Stimulated activated CD8-positive, alpha-beta memory T cell treated with anti-CD3 and anti-CD28 coated beads, Interleukin-7, amount 100 ng/mL, for 48 hours (primary cell): Measurements from ENCODE around the gene GNA12.

Experiments used
- DNase-seq, 2 donors: peaks; one replicate each; pipeline ENCODE4 v3.0.0-alpha.2; 2020; ENCODE audit warnings: low read depth in 1 of 2; ENCODE audit errors: extremely low read depth in 1 of 2

GNA12 gene

GRCh38 chr7:2785071-2785500, 59.0 kb downstream of the GNA12 start:
- no peak for DNase-seq

- no peak for DNase-seq
These were observed 61.5 kb downstream of the GNA12 start for GRCh38 chr7:2782565-2782964.

- no peak for DNase-seq
These were observed 62.0 kb downstream of the GNA12 start for GRCh38 chr7:2782121-2782520.

- DNase-seq = no peak
These were observed 62.5 kb downstream of the GNA12 start for GRCh38 chr7:2781636-2782035.

GRCh38 chr7:2779051-2779450, 65.1 kb downstream of the GNA12 start:
- DNase-seq = no peak

DNA sequence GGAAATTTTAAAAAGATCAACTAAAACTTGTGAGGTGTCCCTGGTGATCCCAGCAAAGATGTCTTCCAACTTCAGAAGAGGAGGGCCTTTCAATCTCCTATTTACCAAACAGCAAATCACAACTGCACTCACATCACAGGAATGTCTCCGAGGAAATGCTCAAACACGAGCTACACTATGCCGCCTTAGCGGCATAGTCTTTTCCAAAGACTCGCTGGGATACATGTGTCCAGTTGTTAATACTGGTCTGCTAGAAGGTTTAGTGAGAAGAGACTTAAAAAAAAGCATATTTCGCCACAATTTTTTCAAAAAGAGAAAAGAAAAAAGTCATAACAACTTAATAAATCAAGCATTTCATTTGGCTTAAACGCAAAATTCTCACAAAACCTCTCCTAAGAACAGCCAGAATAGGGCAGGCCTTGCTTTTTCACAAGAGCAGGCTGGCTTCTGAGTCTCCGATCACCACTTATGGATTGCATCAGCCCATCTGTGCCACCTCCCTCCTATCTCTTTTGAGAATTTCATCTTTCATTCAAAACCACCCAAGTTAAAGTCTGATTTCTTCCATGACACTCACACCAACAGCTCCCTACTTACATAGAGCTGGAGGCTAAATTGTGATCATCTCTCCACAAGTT, 66.1 kb downstream of the GNA12 start:
- no peak for DNase-seq

DNA sequence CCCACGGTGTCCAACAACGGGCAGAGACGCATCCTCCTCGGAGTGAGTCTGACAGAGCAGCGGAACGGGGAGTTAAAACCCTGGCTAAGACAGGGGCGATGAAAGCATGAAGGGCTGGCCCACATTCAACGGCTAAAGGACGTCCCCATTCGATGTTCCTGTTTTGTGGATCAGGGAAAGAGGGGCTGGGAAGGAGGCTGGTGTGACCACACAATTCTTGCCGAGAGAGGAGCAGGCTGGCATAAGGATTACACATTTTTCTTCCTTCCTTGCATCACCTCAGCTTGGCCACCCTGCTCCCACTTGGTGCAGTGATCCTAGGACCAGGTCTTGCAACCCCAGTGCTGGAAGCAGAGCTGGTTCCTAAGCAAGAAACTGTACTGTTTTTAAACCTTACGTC, 67.7 kb downstream of the GNA12 start:
- DNase-seq = no peak

DNA sequence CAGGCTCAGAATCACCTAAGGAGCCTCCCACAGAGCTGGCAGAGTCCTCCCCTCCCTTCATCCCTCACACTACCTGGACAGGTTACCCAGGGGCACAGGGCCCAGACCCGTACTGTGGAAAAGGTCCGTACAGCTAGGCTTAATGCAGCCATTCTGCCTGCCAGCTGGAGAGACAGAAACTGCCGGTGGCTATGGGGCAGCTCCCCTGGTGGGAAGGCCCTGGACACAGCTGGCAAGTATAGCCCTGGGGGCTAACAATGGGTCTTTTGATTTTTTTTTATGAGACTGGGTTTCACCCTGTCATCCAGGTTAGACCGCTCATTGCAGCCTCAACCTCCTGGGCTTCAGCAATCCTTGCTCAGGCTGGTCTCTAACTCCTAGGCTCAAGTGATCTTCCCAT, 68.3 kb downstream of the GNA12 start:
- no peak for DNase-seq

DNA sequence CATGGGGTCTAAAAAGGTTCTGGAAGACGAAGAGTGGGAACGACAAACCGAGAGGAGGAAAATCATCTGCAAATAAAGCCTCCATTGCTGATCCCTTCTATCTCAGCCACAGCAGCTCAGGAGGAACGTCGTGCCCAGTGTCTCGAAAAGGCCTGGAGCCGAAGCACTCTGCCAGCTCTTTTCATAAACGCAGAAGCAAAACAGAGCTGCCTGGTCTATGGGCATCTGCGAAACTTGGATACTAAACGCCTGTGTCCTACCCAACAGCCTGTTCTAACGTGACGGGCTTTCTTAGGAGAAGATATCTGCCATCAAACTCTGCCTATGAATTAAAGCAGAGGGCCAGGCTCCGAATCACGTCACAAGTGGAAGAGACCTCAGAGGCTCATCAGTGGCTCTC, 68.7 kb downstream of the GNA12 start:
- no peak for DNase-seq

GRCh38 chr7:2774935-2775334, 69.2 kb downstream of the GNA12 start:
- no peak for DNase-seq

DNA sequence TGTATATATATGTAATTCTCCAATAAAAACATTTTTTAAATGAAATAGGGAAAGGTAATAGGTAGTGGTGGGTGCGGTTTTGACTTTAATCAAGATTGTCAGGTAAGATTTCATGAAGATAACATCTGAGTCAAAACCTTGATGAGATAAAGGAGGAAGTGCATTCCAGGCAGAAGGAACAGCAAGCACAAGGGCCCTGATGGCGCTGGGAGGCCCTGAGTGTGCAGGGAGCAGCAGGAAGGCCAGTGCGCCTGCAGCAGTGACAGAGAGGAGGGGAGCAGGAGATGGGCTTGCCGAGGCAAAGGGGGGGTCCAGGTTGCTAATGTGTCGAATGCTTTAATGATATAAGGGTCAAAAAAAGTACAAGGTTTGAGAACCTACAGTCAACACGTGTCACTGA, 69.8 kb downstream of the GNA12 start:
- DNase-seq = no peak

DNA sequence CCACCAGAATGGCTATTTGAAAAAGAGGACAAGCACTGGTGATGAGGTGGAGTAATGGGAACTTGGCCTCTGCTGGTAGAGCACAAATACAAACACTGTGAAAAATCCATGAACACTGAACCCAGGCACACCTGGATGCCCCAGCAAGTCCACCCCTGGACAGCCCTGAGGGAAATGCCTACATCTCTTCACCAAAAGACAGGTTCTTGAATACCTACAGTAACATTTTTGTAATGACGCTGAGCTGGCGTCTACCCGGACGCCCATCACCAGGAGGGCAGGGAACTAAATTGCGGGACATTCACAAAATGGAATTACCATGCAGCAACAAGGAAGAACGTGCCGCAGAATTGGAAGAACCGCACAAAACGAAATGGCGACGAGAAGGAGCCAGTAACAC, 70.5 kb downstream of the GNA12 start:
- no peak for DNase-seq

- no peak for DNase-seq
These were observed 72.8 kb downstream of the GNA12 start for GRCh38 chr7:2771274-2771731.

DNA sequence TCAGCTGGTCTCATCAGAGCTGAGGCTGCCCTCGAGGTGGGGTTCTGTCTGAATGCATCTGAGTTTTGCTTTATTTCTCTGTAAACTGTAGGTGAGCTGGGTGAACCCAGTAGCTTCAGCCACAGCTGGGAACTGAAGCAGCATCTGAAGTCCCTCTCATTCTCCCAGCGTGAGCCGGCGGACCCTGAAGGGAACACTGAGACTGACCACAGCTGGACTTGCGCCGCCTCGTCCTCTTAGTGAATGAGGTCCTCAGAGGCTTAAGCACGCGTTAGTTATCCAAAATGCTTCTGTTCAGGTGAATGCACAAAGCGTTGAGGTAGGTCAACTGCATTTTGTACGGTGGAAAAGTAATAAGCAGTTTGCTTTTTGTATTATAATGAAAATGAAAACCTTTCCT, 79.5 kb downstream of the GNA12 start:
- DNase-seq = no peak

DNA sequence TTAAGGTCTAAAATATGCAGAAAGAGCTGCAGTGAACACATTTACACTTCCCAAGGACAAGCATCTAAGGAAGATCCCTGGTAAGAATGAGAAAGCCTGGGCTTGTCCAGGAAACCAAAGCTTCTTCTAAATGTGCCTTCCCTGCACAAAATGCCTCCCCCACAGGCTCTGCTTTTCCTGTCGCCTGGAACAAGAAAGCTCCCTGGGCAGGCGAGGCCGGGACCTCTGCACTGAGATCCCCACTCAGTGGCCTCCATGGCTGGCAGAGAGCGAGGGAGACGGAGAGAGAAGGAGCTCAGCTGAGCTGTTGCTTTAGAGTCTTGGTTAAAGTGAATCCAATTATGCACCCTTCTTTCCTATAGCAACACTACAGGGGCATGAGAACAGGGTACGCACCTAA, 80.5 kb downstream of the GNA12 start:
- DNase-seq = no peak

DNA sequence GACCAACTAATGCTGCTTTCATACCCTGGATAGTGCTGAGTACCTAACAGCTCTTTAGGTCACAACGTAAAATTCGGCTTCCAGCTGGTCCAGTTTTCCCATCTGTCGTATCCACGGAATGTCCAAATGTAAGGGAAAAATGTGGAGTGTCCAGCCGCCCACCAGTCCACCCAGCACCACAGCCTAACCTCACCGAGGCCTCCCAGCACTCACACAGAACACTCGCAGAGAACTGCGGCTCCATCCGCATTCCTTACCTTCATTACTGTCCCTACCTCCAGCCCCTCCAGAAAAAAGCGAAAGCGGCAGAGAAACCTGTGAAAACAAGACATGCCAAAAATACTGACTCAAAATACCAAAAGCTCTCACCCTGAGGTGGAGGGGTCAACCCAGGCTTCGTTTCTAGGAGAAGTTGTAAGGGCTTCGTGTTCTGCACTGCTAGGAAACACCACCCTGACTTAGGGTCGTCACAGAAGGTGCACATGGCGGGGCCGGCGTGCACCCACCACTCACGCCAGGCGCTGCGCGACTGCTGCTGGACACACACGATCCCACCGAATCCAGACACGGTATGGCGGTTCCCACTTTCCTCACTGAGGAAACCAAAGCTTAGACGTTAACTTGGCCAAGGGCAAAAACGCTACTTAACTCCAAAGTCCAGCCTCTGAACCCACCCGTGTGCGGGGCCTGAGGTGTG, 82.2 kb downstream of the GNA12 start:
- DNase-seq = no peak

- DNase-seq = no peak
These were observed 82.9 kb downstream of the GNA12 start for GRCh38 chr7:2761131-2761624.

GRCh38 chr7:2760098-2760889, 83.8 kb downstream of the GNA12 start:
- no peak for DNase-seq

DNA sequence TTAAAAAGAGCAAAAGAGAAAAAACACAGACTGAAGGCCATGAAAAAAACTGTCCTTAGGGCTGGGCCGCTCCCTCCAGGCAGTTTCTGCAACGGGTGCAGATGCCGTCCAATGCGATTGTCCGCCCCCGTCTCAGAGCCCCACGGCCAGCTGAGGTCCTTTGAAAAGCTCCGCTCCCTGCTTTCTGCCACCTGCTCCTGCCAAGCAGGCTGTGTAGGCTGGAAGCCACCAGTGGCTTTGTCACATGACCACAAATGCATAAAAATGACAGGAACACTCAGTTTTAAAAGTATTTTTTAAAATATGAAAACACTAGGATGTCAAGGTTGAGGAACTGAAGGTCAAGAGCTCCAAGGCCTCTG, 84.4 kb downstream of the GNA12 start:
- DNase-seq = no peak

DNA sequence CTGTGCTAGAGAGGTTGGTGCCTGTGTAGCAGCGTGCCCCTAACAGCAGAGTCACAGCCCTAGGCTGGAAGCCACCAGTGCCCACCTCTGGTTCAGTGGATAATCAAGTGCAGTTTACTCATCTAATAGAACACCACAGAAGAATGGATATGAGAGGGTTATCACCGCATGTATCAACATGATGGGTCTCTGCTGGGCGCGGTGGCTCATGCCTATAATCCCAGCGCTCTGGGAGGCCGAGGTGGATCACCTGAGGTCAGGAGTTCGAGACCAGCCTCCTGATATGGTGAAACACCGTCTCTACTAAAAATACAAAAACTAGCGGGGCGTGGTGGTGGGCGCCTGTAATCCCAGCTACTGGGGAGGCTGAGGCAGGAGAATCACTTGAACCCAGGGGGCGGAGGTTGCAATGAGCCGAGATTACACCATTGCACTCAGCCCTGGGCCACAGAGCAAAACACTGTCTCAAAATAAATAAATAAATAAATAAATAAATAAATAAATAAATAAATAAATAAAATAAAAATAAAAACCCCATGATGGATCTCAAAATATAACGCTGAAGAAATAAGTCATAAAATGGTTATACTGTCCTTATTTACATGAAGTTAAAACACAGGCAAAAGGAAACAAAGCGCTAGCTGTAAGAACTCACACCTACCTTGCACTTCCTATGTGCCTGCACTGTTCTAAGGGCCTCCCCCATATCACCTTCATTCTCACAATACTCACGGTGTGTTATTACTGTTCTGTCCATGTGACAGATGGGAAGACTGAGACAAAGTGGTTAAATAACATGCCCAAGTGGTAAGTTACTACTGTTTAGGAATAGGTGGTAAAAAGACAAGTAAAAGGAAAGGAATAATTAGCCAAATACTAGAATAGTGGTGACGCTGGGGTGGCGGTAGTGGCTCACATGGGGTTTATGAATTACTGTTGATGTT, 85.2 kb downstream of the GNA12 start:
- no peak for DNase-seq
